Lower leg skin (tissue), 3 donors: Measurements from ENCODE around the gene XYLT1.

Experiments used
- CTCF ChIP-seq, 3 donors: fragments of 450-650 bp; IDR thresholded peaks; one replicate each; pipeline ENCODE4 v1.5.1; 2016; ENCODE audit warnings: antibody characterized with exemption in 3 of 3, mild to moderate bottlenecking in 3 of 3, moderate library complexity in 2 of 3
- POLR2A ChIP-seq, 2 donors: fragments of 450-650 bp; IDR thresholded peaks; one replicate each; pipeline ENCODE4 v1.6.1; 2016 to 2017; ENCODE audit warnings: antibody characterized with exemption in 2 of 2, mild to moderate bottlenecking in 1 of 2, moderate library complexity in 1 of 2

- no peak for TF ChIP-seq POLR2A (IDR thresholded peaks at IDR 0.05)
- TF ChIP-seq CTCF (IDR thresholded peaks at IDR 0.05), result no peak
Observed at GRCh38 chr16:17289050-17289449, 181.7 kb downstream of the XYLT1 start.
